ENCODE results near the gene BCL2L1. TPM values are rescaled to one million over a fixed set of nuclear protein-coding genes. Genes with fewer than 3 reads are reported as not detected.

BCL2L1 gene
- total and polyA plus RNA-seq, 2 experiments from 2014 or later, result 56.3 to 83.8 TPM

GRCh38 chr20:31681769-31682168 is 40.9 kb downstream of the BCL2L1 start:
- Histone ChIP-seq H3K27ac (no peak overlapping the region), H3K79me2 (ENCODE audit: insufficient read depth) (peaks cover 100% of the 10 kb centered on the region), H3K36me3 (ENCODE audit: low read depth) (0 out of 2 replicates have a peak, but pooled peaks cover 13% of the 10 kb centered on the region), H3K9me3 (ENCODE audit: low read depth) (no peaks in the 10 kb centered on the region), H3K4me1 (ENCODE audit: insufficient read depth) (peaks cover 14% of the 10 kb centered on the region), H3K27me3 (replicated peaks; ENCODE audit: insufficient read depth) (no peaks in the 10 kb centered on the region), H3K4me2 (ENCODE audit: unreplicated experiment) (no peak overlapping the region), H3F3A (ENCODE audit: insufficient read depth) (no peaks in the 10 kb centered on the region), H4K20me1 (ENCODE audit: insufficient read depth) (no peaks in the 10 kb centered on the region), H3K4me3 (no peak overlapping the region), H2AFZ (no peak overlapping the region), H3K9me2 (ENCODE audit: insufficient read depth) (no peaks in the 10 kb centered on the region), H3K9ac (no peak overlapping the region)
- DNase-seq, result no peak
- TF ChIP-seq EZH2phosphoT487 (IDR thresholded peaks at IDR 0.05; ENCODE audit: insufficient read depth, low read depth) (no peak), EZH2 (IDR thresholded peaks at IDR 0.05; ENCODE audit: insufficient read depth, poor library complexity, severe bottlenecking) (no peak)
- in situ Hi-C loops (cut with MboI), result no loop called here
- WGBS, 2 experiments (ENCODE audit: low coverage in 1 of 2, low lambda C conversion rate in 2 of 2, missing lambda C conversion rate in 2 of 2), result 98 to 100% methylated on average over 3 of the region's 3 CpGs

- Histone ChIP-seq H3K9me3 (ENCODE audit: low read depth) (no peaks in the 10 kb centered on the region), H4K20me1 (ENCODE audit: insufficient read depth) (no peaks in the 10 kb centered on the region), H3K4me2 (ENCODE audit: unreplicated experiment) (no peak overlapping the region), H3F3A (ENCODE audit: insufficient read depth) (no peaks in the 10 kb centered on the region), H3K9me2 (ENCODE audit: insufficient read depth) (no peaks in the 10 kb centered on the region), H3K9ac (no peak overlapping the region), H2AFZ (no peak overlapping the region), H3K36me3 (ENCODE audit: low read depth) (0 out of 2 replicates have a peak, but pooled peaks cover 8% of the 10 kb centered on the region), H3K27me3 (replicated peaks; ENCODE audit: insufficient read depth) (no peaks in the 10 kb centered on the region), H3K4me1 (ENCODE audit: insufficient read depth) (peaks cover 14% of the 10 kb centered on the region), H3K4me3 (no peak overlapping the region), H3K79me2 (ENCODE audit: insufficient read depth) (peaks cover 100% of the 10 kb centered on the region), H3K27ac (no peak overlapping the region)
- 93 to 99% methylated on average over 7 of the region's 7 CpGs for WGBS, 2 experiments (ENCODE audit: low coverage in 1 of 2, low lambda C conversion rate in 2 of 2, missing lambda C conversion rate in 2 of 2)
- no peak for DNase-seq
- in situ Hi-C loops (cut with MboI), result no loop called here
- no peak for TF ChIP-seq EZH2phosphoT487 (IDR thresholded peaks at IDR 0.05; ENCODE audit: insufficient read depth, low read depth)
- no peak for TF ChIP-seq EZH2 (IDR thresholded peaks at IDR 0.05; ENCODE audit: insufficient read depth, poor library complexity, severe bottlenecking)
Observed at GRCh38 chr20:31681128-31681727, 41.4 kb downstream of the BCL2L1 start.

- H2AFZ ChIP-seq, result no peak overlapping the region
- H3K4me1 ChIP-seq (ENCODE audit: insufficient read depth), result peaks cover 21% of the 10 kb centered on the region
- no peaks in the 10 kb centered on the region for H3K27me3 ChIP-seq (replicated peaks; ENCODE audit: insufficient read depth)
- peaks cover 100% of the 10 kb centered on the region for H3K79me2 ChIP-seq (ENCODE audit: insufficient read depth)
- no peak overlapping the region for H3K4me3 ChIP-seq
- no peak overlapping the region for H3K9ac ChIP-seq
- H3K36me3 ChIP-seq (ENCODE audit: low read depth), result 0 out of 2 replicates have a peak, but pooled peaks cover 4% of the 10 kb centered on the region
- no peaks in the 10 kb centered on the region for H3F3A ChIP-seq (ENCODE audit: insufficient read depth)
- no peak overlapping the region for H3K27ac ChIP-seq
- H4K20me1 ChIP-seq (ENCODE audit: insufficient read depth), result no peaks in the 10 kb centered on the region
- no peaks in the 10 kb centered on the region for H3K9me3 ChIP-seq (ENCODE audit: low read depth)
- TF ChIP-seq EZH2phosphoT487 (IDR thresholded peaks at IDR 0.05; ENCODE audit: insufficient read depth, low read depth) (no peak), EZH2 (IDR thresholded peaks at IDR 0.05; ENCODE audit: insufficient read depth, poor library complexity, severe bottlenecking) (no peak)
- no peak for DNase-seq
- H3K9me2 ChIP-seq (ENCODE audit: insufficient read depth), result no peaks in the 10 kb centered on the region
- H3K4me2 ChIP-seq (ENCODE audit: unreplicated experiment), result no peak overlapping the region
- in situ Hi-C loops (cut with MboI), result no loop called here
- WGBS, 2 experiments (ENCODE audit: low coverage in 1 of 2, low lambda C conversion rate in 2 of 2, missing lambda C conversion rate in 2 of 2), result 87 to 93% methylated on average over 7 of the region's 7 CpGs
Observed at GRCh38 chr20:31680286-31681127, 42.2 kb downstream of the BCL2L1 start.

GRCh38 chr20:31679357-31680285 is 43.0 kb downstream of the BCL2L1 start:
- in situ Hi-C loops (cut with MboI), result no loop called here
- Histone ChIP-seq H3K4me3 (no peak overlapping the region), H3K9me3 (ENCODE audit: low read depth) (no peaks in the 10 kb centered on the region), H3K27me3 (replicated peaks; ENCODE audit: insufficient read depth) (no peaks in the 10 kb centered on the region), H3K4me1 (ENCODE audit: insufficient read depth) (peaks cover 29% of the 10 kb centered on the region), H4K20me1 (ENCODE audit: insufficient read depth) (no peaks in the 10 kb centered on the region), H2AFZ (no peak overlapping the region), H3K79me2 (ENCODE audit: insufficient read depth) (peaks cover 100% of the 10 kb centered on the region), H3K36me3 (ENCODE audit: low read depth) (0 out of 2 replicates have a peak, but pooled peaks cover 4% of the 10 kb centered on the region), H3K9me2 (ENCODE audit: insufficient read depth) (no peaks in the 10 kb centered on the region), H3K27ac (no peak overlapping the region), H3F3A (ENCODE audit: insufficient read depth) (0 out of 2 replicates have a peak, but pooled peaks cover 4% of the 10 kb centered on the region), H3K9ac (no peak overlapping the region), H3K4me2 (ENCODE audit: unreplicated experiment) (no peak overlapping the region)
- 83% methylated on average over 9 of the region's 9 CpGs for WGBS, 2 experiments (ENCODE audit: low coverage in 1 of 2, low lambda C conversion rate in 2 of 2, missing lambda C conversion rate in 2 of 2)
- TF ChIP-seq EZH2 (IDR thresholded peaks at IDR 0.05; ENCODE audit: insufficient read depth, poor library complexity, severe bottlenecking), result no peak
- TF ChIP-seq EZH2phosphoT487 (IDR thresholded peaks at IDR 0.05; ENCODE audit: insufficient read depth, low read depth), result no peak
- no peak for DNase-seq
